Activated CD8-positive, alpha-beta memory T cell treated with anti-CD3 and anti-CD28 coated beads for 1 hour (primary cell): ENCODE results near the gene PEX1.
"Not testable (repeated sequence)": the region's sequence is repeated elsewhere in the genome, so short reads cannot be mapped to it uniquely, and the experiment has no call there.

ENCODE experiments used
- DNase-seq, 2 donors: peaks; one replicate each; pipeline ENCODE4 v3.0.0-alpha.2; 2020; ENCODE audit warnings: low read depth in 1 of 2; ENCODE audit errors: extremely low read depth in 1 of 2

PEX1 gene

DNA sequence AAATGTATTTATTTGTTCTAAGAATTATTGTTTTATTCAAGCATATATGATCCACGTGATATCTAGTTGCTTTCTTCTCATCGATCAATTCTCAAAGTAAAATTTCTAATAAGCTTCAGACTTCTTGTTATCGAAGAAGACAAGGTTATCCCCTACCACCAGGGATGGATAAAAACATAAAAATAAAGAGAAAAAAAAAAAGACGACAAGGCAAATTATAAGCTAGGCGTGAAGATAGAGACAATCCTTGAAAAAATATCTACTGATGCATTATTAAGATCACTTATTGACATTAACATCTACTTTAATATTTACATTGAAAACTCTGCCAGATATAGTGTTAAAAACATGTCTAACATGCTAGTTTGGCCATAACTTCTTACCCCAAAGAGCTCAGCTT, 19.4 kb downstream of the PEX1 start:
- DNase-seq: no peak

DNA sequence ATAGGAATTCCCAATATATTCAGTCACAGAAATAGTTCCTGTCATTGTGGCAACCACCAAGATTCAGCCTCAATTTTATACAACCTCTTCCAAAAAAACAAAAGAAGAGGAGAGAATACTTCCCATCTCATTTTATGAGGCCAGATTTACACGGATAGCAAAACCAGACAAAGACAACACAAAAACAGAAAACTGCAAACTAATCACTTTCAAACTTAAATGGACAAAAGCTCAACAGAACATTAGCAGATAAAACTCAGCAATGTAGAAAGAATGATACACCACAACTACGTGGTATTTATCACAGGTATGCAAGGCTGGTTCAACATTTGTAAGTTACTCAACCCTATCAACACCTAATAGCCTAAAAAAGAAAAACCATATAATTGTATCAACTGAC, 22.0 kb downstream of the PEX1 start:
- no peak for DNase-seq

DNA sequence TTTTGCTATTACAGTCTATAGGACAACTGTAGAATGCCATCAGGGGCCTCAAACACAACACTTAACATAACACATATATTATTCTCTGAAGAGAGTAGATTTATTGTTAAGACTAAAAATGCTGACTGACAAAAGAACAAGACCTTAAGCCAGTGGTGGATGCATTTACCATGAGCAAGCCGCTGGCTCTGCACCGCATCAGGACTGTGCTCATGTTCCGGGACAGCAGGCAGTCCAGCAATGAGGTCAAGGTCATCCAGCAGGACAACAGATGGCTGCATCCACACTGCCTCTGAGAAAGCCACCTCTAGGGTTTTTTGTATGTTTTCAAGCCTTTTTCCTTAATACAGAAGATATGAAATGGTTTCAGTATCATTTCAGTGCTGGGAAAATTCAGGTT, 23.8 kb downstream of the PEX1 start:
- DNase-seq: no peak

DNA sequence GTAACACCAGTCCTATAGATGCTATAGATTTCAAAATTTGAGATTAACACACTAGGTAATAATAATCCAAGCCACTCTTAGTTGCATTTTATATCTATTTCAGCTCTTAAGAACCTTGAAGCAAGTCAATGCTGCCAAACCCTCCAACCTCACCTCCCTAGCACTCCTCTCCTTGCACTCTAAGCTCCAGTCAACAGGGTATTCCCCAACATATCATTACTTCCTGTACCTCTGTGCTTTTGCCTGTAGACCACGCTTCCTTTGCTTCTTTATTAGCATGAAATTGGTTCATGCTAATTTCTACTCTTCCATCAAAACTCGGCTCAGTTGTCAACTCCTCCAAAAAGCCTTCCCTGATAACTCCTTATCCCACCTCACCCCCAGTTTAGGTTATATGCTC, 24.6 kb downstream of the PEX1 start:
- DNase-seq: no peak

DNA sequence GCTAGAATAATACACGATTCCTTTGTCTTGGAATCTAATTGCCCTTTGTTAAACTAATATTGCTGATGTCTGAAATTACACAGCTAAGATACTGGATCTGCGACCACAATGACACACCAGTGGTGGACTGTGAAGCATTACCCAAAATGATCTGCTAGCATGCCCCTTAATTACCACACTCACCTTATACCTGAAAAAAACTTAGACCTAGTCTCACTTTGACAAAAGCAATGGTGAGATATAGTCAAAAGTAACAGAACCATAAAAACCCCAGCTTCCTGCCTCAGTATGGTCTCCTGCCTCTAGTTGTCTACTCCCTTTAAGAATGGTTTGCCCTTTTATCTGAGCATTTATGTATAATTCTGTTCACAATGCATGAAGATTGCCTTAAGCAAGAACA, 29.8 kb downstream of the PEX1 start:
- no peak for DNase-seq

DNA sequence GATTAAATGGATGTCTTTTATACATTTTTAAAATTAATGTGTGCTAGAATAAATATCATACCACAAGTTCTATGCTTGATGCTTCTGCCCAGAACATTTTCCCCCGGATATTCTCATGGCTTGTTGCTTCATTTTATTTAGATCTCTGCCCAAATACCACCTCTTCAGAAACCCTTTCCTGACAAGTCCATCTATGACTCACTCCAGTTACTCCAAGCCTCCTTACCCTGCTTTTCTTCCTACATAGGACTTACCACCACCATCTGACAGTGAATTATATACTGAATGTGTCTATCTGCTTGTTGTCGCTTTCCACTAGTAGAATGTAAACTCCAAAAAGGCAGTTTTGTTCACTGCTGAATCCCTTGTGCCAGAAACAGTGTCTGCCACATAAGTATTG, 31.4 kb downstream of the PEX1 start:
- no peak for DNase-seq

DNA sequence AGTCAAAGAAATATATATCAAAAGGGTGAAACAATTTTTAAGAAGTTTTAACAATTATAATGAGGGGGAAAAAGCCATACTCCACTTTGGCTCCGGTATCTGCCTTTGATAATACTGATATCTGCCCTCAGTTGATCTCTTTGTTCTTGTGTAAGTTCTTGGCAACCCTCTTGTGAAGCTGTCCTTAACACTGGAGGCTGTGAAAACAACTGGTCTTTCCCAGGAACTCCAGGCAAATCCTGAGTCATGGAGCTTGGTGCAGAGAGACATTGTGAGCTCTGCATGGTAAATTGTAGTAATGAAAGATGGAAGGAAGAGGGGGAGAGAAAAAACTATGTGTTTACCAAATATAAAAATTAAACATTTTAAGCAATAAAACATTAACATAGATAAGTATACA, 38.7 kb downstream of the PEX1 start:
- DNase-seq: no peak

DNA sequence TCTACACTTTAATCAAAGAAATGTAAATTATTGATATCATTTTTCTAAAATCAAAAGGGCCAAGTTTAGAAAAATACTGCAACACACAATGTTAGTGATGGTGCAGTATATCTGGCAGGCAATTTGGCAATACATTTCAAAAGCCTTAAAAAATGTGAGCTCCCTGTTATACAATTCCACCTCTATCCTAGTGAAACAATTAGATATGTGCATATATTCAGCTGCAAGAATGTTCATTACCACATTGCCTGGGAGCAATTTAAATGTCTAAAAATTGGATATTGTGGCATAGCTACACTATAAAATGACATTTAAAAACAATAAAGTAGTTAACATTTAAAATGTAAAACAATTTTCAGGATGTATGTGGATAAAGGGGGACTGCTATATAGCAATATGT, 40.5 kb downstream of the PEX1 start:
- no peak for DNase-seq

DNA sequence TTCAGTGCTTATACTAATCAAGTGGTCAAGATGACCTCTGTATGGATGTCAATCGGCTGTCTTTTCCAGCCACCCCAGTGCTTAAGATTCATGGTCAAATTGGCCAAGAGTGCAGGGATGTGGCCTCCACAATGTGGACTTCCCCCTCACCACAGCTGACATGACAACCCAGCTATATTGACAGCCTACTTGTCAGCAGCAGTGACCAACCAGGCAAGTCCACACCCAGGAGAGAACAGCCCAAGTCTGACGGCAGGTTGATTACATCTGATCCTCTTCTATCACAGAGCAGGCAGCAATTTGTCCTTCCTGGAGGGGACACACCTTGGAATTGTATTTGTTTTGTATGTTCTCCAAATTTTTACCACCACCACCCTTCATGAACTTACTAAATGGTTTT, 42.3 kb downstream of the PEX1 start:
- DNase-seq: no peak

DNA sequence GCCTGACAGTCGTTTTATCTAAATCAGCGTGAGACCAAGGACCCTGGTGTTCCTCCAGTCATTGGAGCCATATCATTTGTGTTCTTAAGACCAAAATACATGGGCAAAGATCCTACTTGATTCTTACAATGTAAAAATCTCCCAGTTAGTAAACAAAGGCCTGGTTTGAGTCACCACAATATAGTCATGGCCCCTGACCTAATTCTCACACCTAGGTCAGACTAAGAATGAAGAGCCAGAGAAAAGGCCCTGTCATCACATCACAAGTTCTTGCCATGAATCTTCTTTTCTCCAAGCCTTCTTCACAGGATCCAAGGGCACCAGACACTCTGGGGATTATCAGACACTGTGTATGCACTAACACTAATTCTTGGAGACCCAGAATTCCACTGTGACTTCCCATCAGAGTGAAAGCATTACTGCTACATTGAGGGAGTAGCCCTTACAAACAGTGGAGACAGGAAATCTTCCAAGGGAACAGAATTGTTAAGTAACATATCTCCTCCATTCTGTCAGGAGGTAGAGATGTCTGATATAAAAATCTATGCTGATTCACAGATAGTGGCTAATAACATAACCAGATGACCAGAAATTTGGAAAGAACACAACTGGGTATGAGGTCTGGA, 42.9 kb downstream of the PEX1 start:
- no peak for DNase-seq

DNA sequence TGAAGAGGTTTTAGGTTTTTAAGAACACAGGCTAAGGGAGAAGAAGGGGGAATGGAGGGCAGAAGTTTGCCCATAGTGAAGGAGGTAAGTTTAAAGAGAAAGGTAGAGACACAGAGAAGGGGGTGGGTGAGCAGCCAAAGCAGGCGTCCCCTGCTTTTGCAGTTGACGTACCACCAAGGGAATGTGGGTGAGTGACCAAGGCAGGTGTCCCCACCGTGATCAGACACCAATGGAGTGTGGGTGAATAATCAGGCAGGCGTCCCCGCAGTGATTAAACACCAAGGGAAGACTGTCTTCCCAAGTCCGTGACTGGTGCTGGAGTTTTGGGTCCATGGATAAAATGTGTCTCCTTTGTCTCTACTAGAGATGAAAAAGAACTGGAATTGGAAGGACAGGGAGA, 44.1 kb downstream of the PEX1 start:
- DNase-seq: not testable (repeated sequence)

DNA sequence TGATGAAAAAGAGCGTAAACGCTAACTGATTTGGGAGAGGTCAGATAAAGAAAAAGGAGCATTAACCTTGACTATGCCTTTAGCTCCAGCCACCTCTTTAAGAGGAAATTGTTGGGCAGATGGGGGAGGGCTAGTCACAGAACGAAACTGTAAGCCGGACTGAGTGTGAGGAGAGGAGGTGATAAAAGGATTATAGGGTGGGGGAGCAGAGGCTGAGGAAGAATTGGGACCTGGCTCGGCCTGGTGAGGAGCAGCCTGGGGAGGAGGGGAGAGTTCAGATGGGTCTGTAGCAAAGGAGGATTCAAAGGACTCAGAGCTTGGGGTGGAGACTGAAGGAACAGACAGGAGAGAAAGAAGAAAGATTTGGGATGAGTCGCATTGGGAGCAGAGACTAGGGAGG, 44.7 kb downstream of the PEX1 start:
- DNase-seq: not testable (repeated sequence)

DNA sequence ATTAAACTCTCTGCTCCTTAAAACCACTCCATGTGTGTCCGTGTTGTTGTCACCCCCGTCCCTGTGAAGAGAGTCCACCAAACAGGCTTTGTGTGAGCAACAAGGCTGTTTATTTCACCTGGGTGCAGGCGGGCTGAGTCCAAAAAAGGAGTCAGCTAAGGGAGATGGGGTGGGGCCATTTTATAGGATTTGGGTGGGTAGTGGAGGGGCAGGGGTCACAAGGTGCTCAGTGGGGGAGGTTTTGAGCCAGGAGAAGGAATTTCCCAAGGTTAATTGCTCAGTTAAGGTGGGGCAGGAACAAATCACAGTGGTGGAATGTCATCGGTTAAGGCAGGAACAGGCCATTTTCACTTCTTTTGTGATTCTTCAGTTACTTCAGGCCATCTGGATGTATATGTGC, 49.2 kb downstream of the PEX1 start:
- DNase-seq: not testable (repeated sequence)

DNA sequence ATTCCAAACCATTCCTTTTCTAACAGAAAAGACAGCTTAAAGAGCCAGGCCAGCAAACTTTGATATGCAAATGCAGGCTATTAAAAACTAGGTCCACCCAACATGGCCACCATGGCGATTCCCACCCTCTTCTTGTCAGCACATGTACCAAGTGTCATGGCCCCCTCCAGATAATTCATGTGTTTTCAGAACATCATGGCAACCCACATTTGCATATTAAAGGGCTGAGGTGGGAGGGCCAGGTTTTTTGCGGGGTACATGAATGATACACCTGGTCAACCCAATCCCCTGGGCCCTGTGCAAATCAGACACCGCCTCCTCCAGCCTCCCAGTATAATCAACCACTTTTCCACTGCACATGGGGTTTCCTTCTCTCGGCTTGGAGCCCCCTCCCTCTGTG, 49.6 kb downstream of the PEX1 start:
- no peak for DNase-seq

DNA sequence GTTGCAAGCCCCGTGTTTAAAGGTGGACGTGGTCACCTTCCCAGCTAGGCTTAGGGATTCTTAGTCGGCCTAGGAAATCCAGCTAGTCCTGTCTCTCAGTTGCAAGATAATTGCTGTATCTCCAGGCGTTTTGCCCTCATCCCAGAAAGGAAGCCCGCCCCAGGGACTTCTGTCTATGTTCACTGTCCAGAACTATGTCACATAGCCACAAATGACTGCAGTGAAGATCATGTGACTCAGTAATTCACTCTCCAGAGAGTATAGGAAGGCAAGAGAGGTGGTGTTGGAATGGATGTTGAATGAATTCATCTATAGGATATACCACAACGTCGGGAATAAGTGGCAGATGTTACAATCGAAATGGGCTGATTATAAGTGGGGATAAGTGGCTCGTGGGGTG, 50.2 kb downstream of the PEX1 start:
- DNase-seq: no peak

DNA sequence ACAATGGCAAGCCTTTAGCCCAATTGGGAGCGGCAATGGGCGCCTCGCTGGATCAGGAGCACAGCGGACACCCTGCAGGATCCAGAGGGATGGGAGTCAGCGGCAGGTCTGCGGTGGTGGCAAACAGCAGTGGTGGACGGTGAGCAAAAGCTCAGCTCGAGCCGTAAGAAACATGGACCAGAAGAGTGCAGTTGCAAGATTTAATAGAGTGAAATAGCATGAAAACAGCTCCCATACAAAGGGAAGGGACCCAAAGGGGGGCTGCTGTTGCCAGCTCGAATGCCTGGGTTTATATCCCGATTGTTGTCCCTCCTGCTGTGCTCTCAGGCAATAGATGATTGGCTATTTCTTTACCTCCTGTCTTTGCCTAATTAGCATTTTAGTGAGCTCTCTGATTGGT, 50.6 kb downstream of the PEX1 start, which contains the start of gene ERVW-1:
Gene ERVW-1 (minus strand): TSS at position 266 of the 400 bp plus-strand sequence. CDS start 7,565 bp downstream, outside the sequence.
- DNase-seq: not testable (repeated sequence)

DNA sequence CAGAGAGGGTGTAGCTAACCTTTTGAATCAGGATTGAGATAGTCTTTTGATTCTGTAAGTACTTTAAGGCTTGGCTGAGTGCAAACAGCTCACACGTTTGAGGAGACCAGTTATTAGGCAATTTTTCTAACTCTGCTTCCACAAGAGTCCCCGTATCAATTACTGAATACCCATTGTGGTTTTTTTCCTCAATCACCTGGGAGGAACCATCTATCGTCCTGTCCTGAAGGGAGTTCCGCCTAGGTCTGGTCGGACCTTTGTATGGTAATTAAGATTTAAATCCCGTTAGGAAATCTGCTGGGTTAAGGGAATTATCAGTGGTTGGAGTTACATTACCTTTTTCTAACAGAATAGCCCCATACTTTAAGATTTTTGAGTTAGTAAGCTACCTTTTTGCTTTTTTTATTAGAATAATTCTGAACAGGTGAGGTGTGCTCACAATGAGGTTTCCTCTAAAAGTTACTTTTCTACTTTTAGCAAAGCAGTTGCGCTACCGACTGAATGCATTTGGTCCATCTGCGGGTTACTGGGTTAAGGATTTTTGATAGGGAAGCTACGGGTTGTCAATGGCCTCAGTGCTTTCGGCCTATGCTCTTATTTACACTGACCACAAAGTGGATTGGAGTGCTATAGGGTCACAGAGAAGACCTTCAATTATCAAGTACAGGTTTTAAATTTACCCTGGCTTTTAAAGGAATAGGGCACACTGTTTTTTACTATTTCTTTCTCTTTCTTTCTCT, 52.3 kb downstream of the PEX1 start:
- not testable (repeated sequence) for DNase-seq

DNA sequence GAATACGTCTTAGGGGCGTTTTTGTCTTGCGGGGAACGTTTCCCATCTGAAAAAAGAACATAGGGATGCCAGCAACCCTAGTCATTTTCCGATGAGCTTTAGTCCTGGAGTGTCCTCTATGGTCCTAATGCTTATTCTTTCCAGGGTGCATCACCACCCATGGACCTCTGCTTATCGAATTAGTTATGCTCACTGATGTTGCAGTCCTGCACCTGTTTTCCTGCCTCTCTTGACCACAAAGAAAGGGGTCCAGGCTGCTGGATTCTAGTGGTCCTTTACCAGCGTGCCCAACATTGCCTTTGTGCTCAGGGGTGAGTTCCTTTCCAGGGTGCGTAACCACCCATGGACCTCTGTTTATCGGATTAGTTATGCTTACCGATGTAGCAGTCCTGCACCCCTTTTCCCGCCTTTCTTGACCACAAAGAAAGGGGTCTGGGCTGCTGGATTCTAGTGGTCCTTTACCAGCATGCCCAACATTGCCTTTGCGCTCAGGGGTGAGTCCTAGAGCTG, 53.0 kb downstream of the PEX1 start:
- not testable (repeated sequence) for DNase-seq

DNA sequence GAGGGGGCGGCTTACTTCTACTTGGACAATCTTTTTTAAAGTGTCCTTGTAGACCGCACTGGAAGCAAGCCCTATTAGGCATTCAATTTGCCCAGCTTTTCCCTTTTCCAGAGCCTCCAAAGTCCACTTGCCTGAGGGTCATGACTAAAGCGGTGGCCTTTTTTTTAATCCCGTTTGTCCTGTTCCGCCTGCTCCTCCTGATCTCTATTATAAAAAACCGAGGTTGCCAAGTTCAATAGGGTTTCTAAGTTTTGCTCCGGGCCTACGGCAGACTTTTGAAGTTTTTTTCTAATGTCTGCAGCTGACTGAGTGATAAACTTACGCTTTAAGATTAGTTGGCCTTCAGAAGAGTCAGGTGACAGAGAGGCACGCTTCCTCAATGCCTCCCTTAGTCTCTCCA, 54.3 kb downstream of the PEX1 start:
- not testable (repeated sequence) for DNase-seq

DNA sequence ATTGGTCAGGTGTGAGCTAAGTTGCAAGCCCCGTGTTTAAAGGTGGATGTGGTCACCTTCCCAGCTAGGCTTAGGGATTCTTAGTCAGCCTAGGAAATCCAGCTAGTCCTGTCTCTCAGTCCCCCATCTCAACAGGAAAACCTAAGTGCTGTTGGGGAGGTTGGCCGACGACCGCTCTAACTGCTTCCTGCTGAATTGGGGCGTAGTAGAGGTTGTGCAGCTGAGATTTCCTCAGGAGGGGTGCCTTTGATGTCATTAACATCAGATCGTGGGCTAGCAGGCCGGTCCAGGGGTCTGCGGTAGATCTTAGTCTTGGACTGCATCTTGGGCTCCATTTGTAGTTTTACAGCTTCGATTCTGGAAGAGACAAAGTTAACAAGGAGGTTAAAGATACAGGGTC, 59.7 kb downstream of the PEX1 start:
- not testable (repeated sequence) for DNase-seq

DNA sequence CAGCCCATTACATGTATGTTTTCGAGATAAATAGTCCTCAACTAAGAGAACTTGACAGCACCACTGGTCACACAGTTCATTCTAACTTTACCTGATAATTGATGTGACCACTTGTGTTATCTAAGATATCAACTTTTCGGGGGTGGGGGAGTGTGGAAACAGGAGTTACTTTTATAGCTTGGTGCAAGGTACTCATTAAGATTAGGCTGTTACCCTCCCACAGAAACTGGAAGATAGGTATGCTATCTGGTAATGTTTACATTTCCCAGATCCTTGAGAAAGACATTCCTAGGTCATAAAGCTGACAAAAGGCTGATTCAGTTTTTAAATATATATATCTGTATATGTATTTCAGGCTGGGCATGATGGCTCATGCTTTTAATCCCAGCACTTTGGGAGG, 61.6 kb downstream of the PEX1 start:
- no peak for DNase-seq

DNA sequence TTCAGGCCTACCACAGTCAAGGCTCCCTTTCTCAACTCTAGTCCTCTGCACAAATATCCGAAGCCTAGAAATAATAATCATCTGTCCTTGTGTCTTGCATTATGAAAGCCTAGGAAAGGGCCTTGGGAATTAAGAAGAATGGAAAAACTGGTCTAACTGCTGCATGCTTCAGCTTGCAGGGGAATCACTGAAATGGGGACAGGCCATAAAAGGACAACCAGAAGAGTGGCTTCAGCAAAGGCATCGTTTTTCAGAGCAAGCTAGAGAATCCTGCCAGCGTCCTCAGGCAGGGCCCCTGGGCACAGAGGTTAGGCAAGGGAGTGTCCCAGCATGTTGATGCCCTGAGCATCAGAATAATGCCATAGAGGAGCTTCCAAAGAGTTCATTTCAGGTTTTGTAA, 63.8 kb downstream of the PEX1 start:
- no peak for DNase-seq
